Effector memory CD4-positive, alpha-beta T cell (primary cell): ENCODE data around the gene TKTL1.

Experiments used
- DNase-seq, 3 donors: peaks; one replicate each; pipeline ENCODE4 v3.0.0-alpha.2; 2020
- H3K27ac ChIP-seq: 2 replicates; pipeline ENCODE4 v1.7.0; 2013; ENCODE audit warnings: mild to moderate bottlenecking, low read length, moderate library complexity; ENCODE audit not compliant: insufficient read depth, poor library complexity, severe bottlenecking
- H3K27me3 ChIP-seq: replicated peaks from 2 replicates; pipeline ENCODE4 v1.7.0; 2013; ENCODE audit warnings: mild to moderate bottlenecking, low read length; ENCODE audit not compliant: insufficient read depth, control insufficient read depth, poor library complexity, severe bottlenecking
- H3K36me3 ChIP-seq: 2 replicates; pipeline ENCODE4 v1.7.0; 2013; ENCODE audit warnings: mild to moderate bottlenecking, low read length, moderate library complexity; ENCODE audit not compliant: control insufficient read depth, insufficient read depth
- H3K4me1 ChIP-seq: 2 replicates; pipeline ENCODE4 v1.7.0; 2013; ENCODE audit warnings: low read length, mild to moderate bottlenecking; ENCODE audit not compliant: control insufficient read depth, insufficient read depth, poor library complexity, severe bottlenecking
- H3K4me3 ChIP-seq: 2 replicates; pipeline ENCODE4 v1.7.0; 2013; ENCODE audit warnings: low read length, low read depth, mild to moderate bottlenecking; ENCODE audit not compliant: insufficient read depth, poor library complexity, severe bottlenecking
- H3K9me3 ChIP-seq: 2 replicates; pipeline ENCODE4 v1.7.0; 2013; ENCODE audit warnings: mild to moderate bottlenecking, low read length, moderate library complexity; ENCODE audit not compliant: control insufficient read depth

Gene TKTL1

DNA sequence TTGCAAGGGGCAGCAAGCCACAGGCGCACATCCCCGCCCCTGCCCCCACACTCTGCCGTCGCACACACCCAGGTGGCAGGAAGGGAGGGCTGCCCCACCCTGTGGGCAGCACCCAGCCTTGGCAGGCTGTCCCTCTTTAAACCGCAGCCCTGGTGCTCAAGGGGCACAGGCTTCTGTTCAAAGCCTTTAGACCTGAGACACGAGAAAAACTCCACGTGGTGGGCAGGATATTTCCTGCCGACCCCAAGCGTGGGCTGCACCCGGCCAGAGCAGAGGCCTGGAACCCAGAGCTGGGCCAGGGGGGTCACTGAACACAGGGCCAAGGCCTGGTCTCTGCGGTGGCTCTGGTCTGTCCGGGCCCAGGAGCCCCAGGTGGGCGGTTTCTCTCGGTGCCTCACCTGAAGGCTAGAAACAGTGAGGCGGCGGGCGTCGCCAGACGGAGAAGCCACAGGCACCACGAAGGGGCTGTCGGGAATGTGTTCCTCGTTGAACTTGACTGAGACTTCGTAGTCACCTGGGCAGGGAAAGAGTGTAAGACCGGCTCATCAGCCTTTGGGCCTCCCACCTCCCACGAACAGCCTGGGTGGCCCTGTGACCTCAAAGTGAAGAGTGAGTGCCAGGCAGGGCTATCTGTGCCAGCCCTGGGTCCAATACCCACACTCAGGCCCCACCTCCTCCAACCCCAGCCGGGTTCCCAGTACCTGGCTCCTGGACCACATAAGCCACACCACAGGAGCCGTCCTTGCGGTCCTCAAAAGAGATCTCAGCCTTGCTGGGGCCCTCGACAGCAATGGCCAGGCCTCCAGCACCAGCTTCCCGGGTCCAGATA is 55.8 kb downstream of the TKTL1 start:
- peaks cover 84% of the 10 kb centered on the region for H3K4me1 ChIP-seq

DNA sequence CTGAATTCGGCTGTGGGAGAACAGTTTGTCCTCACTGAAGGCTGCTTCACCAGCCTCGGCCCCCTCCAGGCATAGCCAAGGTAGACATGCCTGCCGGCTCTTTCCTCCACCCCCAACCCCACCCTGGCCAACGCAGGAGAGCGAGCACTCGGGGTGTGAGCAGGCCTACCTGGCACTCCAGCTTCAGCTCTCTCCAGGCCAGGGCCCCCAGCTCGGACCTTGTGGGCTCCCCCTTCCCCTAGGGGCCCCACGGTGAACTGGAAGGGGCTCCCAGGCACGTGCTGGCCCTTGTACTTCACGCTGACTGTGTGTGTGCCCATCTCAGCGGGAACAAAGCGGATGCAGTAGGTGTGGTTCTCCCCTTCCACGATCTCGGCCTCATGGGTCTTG is 56.4 kb downstream of the TKTL1 start:
- Histone ChIP-seq H3K27ac (peak overlapping the region; percentile 53), H3K4me1 (peaks cover 86% of the 10 kb centered on the region), H3K36me3 (peaks cover 77% of the 10 kb centered on the region), H3K27me3 (no peaks in the 10 kb centered on the region), H3K9me3 (no peaks in the 10 kb centered on the region), H3K4me3 (peak overlapping the region; percentile 8)
- no peak for DNase-seq

More for the DNA sequence above, 55.8 kb downstream of the TKTL1 start:
- DNase-seq, result no peak
- no peaks in the 10 kb centered on the region for H3K9me3 ChIP-seq
- H3K27me3 ChIP-seq, result no peaks in the 10 kb centered on the region
- H3K36me3 ChIP-seq, result peaks cover 71% of the 10 kb centered on the region
- H3K27ac ChIP-seq, result peak overlapping the region; percentile 53
- H3K4me3 ChIP-seq, result peak overlapping the region; percentile 8

DNA sequence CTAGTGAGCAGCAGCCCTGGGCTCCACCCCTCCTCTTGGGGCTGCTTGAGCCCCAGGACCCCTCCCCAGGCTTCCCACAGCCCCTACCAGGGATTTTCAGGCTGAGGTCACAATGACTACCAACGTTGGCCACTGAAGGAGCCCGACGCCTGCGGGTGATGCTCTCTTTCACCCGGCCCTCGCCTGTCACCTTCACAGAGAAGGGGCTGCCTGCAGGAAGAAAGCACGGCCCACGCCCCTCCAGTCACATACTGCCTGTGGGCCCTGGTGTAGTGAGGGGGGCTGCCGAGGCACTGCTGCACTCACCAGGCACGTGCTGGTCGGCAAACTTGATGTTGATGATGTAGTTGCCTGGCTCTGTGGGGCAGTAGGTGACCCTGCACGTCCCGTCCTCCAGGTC is 56.9 kb downstream of the TKTL1 start:
- no peak for DNase-seq
- Histone ChIP-seq H3K27me3 (no peaks in the 10 kb centered on the region), H3K4me1 (peaks cover 83% of the 10 kb centered on the region), H3K9me3 (no peaks in the 10 kb centered on the region), H3K27ac (peak overlapping the region; percentile 53), H3K4me3 (no peak overlapping the region), H3K36me3 (peaks cover 82% of the 10 kb centered on the region)

DNA sequence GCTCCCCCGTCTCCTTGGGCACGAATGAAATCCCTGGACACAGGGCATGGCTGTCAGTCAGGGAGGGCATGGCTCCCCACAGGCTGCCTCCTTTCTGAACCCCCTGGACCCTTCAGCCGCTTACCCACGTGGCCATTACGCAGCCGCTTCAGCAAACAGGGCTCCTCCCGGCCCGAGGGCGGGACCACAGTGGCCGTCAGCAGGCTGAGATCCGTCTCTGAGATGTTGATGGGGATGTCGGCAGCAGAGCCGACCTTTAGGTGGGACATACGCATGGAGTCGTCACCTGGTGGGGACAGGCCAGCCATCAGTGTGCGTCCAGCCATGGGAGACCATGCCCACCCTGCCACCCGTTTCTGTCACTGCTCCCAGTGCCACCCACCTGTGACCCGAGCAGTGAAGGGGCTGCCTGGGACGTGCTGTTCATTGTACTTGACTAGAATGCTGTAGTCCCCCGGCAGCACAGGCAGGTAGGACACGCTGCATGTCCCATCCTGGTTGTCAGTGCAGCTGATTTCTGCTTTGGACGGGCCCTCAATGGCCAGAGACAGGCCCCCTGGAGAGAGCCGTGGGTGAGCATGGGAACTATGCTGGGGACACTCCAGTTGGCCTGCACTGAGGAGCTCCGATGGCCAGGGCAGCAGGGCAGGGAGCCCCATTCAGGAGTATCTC is 57.7 kb downstream of the TKTL1 start:
- Histone ChIP-seq H3K36me3 (peaks cover 88% of the 10 kb centered on the region), H3K4me1 (peaks cover 86% of the 10 kb centered on the region), H3K4me3 (no peak overlapping the region), H3K27ac (no peak overlapping the region), H3K9me3 (no peaks in the 10 kb centered on the region), H3K27me3 (no peaks in the 10 kb centered on the region)
- DNase-seq, result no peak

DNA sequence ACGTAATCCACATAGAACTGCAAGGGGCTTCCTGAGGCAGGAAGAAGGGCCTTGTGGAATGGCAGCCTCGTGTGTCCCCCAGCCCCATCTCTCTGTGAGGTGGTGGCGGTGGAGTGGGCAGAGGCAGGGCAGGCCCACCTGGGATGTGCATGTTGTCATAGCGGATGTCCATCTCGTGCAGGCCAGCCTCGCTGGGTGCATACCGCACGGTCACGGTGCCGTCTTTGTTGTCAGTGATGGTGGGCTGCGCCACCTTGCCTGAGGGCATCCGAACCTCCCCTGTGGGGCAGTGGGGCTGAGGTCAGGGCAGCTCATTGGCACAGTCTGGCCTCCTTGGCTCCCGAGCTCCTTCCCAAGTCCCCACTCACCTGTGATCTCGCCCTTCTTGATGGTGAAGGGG is 58.4 kb downstream of the TKTL1 start:
- Histone ChIP-seq H3K4me1 (peaks cover 88% of the 10 kb centered on the region), H3K9me3 (no peaks in the 10 kb centered on the region), H3K36me3 (peaks cover 88% of the 10 kb centered on the region), H3K4me3 (no peak overlapping the region), H3K27ac (no peak overlapping the region), H3K27me3 (no peaks in the 10 kb centered on the region)
- no peak for DNase-seq

DNA sequence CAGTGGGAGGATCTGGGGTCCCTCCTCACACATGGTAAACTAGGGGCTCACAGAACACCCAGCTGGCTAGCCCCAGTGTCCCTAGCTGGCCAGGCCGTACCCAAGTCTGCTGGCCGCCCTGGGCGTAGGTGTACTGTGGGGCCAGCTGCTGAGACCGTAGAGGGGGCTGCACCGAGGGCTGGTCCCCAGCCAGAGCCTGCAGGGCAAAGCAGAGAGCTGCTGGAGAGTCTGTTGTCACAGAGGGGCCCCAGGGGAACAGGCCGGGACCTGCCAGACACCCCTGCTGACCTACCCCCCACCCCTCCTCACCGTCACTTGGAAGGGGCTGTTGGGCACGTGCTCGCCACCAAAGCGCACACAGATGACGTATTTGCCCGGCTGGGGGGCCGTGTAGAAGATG is 58.9 kb downstream of the TKTL1 start:
- Histone ChIP-seq H3K36me3 (peaks cover 88% of the 10 kb centered on the region), H3K27me3 (no peaks in the 10 kb centered on the region), H3K4me3 (no peak overlapping the region), H3K9me3 (no peaks in the 10 kb centered on the region), H3K4me1 (peaks cover 86% of the 10 kb centered on the region), H3K27ac (no peak overlapping the region)
- no peak for DNase-seq

DNA sequence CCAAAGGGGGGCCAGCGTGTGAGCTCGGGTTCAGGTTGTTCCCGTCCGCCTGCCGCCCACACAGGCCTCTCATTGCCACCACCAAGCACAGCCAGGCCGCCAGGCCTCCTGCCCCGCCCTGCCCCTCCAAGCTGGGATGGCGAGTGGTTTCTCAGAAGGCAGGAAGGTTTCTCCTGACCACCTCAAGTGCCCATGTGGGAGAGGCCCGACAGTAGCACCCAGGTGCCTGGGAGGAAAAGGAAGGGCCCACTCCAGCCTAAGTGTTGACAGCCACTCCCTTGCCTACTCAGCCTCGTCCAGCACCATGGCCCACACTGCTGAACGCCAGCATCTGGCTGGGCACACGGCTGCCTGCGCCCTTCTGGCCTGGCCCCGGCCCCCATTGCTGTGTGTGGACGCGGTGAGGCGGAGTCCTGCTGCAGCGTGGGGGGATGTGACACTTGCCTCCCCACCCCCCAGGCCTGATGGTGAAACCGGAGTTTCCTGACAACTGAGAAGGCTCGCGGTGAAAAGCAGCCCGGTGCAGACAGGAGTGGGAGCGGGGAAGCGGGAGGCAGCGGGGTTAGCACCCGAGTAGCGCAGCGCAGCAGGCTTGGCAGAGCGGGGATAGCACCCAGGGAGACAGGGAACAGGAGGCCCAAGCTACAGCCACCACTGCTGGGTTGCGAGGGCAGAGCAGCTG is 59.6 kb downstream of the TKTL1 start:
- H3K27ac ChIP-seq, result peak overlapping the region; percentile 25
- peaks cover 88% of the 10 kb centered on the region for H3K36me3 ChIP-seq
- H3K4me3 ChIP-seq, result no peak overlapping the region
- H3K4me1 ChIP-seq, result peaks cover 79% of the 10 kb centered on the region
- no peak for DNase-seq
- H3K27me3 ChIP-seq, result no peaks in the 10 kb centered on the region
- H3K9me3 ChIP-seq, result no peaks in the 10 kb centered on the region

DNA sequence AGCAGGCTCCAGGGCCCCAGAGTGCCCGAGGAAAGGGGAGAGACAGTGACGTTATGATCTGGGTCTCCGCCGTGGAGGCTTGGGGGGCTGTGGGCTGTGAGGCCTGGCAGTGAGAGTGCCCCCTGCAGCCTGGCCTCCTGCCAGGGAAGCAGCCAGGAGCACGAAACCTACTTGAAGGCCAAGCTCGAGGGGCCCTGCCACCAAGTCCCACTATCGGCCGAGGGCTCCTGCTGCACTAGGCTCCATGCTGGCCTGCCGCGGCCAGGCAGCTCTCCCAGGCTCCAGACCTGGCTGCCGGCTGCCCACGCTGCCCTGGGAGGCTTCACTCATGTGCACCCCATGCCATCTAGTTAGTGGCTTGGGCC is 60.2 kb downstream of the TKTL1 start:
- peaks cover 88% of the 10 kb centered on the region for H3K36me3 ChIP-seq

DNA sequence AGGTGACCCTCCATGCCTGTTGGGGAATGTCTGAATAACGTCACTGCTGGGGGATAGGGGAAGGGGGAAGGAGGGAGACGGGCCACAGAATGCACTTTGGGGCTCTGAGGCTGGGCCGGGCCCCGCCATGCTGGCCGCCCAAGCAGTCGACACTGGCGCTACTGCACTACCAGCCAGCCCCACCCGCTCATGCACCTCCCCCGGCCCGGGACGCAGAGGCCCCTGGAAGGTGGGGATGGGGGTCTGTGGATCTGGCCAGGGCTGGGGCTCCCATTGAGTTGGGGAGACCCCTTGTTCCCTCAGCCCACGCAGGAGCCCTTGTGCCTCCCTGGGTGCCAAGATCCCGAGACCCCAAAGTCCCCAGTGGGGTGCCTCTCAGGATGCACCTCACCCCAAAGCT is 61.0 kb downstream of the TKTL1 start:
- peaks cover 87% of the 10 kb centered on the region for H3K36me3 ChIP-seq
- H3K27me3 ChIP-seq, result no peaks in the 10 kb centered on the region
- no peak for DNase-seq
- no peak overlapping the region for H3K27ac ChIP-seq
- H3K9me3 ChIP-seq, result no peaks in the 10 kb centered on the region
- H3K4me3 ChIP-seq, result no peak overlapping the region
- peaks cover 70% of the 10 kb centered on the region for H3K4me1 ChIP-seq

More for the DNA sequence above, 60.2 kb downstream of the TKTL1 start:
- peak overlapping the region; percentile 25 for H3K27ac ChIP-seq
- H3K9me3 ChIP-seq, result no peaks in the 10 kb centered on the region
- no peak overlapping the region for H3K4me3 ChIP-seq
- peaks cover 74% of the 10 kb centered on the region for H3K4me1 ChIP-seq
- DNase-seq, result no peak
- no peaks in the 10 kb centered on the region for H3K27me3 ChIP-seq

DNA sequence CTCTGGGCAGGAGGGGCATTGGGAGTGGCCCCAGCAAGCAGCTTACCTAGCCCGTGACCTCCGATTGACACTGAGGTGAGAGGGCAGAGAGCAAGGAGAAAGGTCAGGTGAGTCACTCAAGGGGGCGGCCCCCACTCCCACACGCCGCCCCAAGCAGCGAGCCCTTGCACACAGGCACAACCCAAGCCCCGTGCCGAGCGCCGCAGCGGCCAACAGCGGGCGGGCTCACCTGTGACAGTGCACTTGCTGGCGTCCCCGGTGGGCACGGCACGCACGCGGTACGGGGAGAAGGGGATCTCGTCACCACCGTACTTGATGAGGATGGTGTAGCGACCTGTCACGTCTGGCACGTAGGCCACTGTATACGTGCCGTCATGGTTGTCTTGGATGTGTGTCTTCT is 61.6 kb downstream of the TKTL1 start:
- H3K27ac ChIP-seq, result no peak overlapping the region
- DNase-seq, result no peak
- no peak overlapping the region for H3K4me3 ChIP-seq
- H3K27me3 ChIP-seq, result no peaks in the 10 kb centered on the region
- H3K4me1 ChIP-seq, result peaks cover 66% of the 10 kb centered on the region
- H3K36me3 ChIP-seq, result peaks cover 89% of the 10 kb centered on the region
- no peaks in the 10 kb centered on the region for H3K9me3 ChIP-seq
